Fibroblast of upper back skin (primary cell): ENCODE measurements around the gene TOPBP1.
"Not testable (repeated sequence)": the region's sequence is repeated elsewhere in the genome, so short reads cannot be mapped to it uniquely, and the experiment has no call there.

Experiments used
- DNase-seq: peaks from one replicate; pipeline ENCODE4 v3.0.0-alpha.2; 2013

The TOPBP1 gene

DNA sequence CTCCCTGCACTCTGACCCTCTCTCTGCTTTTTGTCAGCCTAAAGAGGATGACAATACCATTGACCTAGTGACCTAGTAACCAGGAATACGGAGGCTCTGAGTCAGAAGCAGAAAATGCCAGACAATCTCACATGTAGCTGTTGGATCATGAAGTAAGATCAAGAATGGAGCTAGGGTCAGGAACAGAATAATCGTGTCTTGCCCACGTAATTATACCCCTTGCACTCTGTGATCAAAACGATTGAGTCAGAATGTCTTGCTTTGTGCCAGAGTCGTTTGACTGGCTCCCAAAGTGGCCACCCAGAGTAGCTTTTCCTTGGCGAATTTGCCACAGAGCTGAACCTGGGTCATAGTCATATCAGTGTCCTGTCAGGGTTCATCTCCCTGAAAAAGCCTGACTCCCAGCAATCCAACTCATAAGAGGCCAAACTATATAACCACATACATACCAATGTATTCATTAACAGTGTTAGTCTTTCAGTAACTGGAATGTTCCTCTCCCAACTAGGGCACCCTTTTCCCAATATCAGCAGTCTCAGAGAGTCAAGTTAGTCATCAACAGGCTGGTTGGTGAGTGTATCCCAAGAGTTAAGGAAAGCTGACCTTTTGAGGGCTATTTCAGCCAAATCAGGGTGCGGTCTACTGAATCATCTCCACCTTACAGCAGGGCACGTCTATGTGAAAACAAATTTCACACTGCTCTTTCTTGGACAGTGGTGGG lies 93.3 kb downstream of the TOPBP1 start:
- DNase-seq = peak; percentile 80

DNA sequence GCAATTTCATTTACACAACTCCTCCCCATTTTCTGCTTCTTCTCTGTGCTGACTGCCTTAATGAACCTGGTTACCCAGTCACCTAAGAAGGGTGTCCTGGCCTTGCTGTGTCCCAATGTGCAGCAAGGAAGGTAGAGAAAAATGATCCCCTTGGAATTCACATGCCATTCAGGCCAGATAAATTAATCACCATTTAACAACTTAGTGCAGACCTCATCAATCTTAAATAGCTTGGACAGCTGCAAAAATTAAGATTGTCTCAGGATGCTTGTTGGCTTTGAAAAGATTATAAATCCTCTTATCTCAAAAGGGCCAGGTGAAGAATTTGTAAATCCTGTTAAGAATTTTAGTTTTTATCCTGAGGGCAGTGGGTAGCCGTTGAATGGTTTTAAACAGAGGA lies 97.9 kb downstream of the TOPBP1 start:
- DNase-seq = no peak

- peak; percentile 81 for DNase-seq
Measured at GRCh38 chr3:133563186-133563591, 98.6 kb downstream of the TOPBP1 start.

DNA sequence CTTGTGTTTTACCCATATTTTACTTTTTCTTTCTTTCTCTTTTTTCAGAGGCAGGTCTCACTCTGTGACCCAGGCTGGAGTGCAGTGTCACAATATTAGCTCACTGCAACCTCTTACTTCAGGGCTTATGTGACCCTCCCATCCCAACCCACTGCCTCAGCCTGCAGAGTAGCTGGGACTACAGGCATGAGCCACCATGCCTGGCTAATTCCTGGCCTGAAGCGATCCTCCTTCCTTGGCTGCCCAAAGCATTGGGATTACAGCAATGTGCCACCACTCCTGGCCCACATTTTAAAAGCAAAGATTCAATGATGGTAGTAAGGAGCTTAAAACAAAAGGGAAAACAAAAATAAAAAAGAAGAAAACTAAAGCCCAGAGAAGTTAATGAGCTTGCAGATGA lies 99.4 kb downstream of the TOPBP1 start:
- DNase-seq = no peak

- DNase-seq = no peak
Measured at GRCh38 chr3:133561679-133562078, 100.1 kb downstream of the TOPBP1 start.

DNA sequence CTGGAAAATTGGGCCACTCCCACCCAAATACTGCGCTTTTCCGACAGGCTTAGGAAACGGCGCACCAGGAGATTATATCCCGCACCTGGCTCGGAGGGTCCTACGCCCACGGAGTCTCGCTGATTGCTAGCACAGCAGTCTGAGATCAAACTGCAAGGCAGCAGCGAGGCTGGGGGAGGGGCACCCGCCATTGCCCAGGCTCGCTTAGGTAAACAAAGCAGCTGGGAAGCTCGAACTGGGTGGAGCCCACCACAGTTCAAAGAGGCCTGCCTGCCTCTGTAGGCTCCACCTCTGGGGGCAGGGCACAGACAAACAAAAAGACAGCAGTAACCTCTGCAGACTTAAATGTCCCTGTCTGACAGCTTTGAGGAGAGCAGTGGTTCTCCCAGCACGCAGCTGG lies 110.2 kb downstream of the TOPBP1 start:
- DNase-seq = not testable (repeated sequence)
